Smooth muscle cell (in vitro differentiated cells): ENCODE results near the gene RCOR1. TPM values are rescaled to one million over a fixed set of nuclear protein-coding genes. Genes with fewer than 3 reads are reported as not detected.
"Not testable (repeated sequence)": the region's sequence is repeated elsewhere in the genome, so short reads cannot be mapped to it uniquely, and the experiment has no call there.

Source experiments
- DNase-seq: peaks from one replicate; lab custom pipeline; 2025; ENCODE audit not compliant: unreplicated experiment; lab: John Stamatoyannopoulos, UW
- H2AFZ ChIP-seq: fragments of 200-600 bp; sonication (generic); 2 replicates; pipeline ENCODE4 v1.6.0; 2016; ENCODE audit warnings: antibody characterized with exemption, low read depth, mild to moderate bottlenecking
- H3F3A ChIP-seq: fragments of 200-600 bp; sonication (generic); 2 replicates; pipeline ENCODE4 v1.6.0; 2017; ENCODE audit warnings: antibody characterized with exemption, low read depth
- H3K27ac ChIP-seq: fragments of 200-600 bp; sonication (generic); 2 replicates; pipeline ENCODE4 v1.5.1; 2016; ENCODE audit warnings: low read depth, mild to moderate bottlenecking
- H3K27me3 ChIP-seq: fragments of 200-600 bp; sonication (generic); 2 replicates; pipeline ENCODE4 v1.6.1; 2016; ENCODE audit warnings: low read depth, mild to moderate bottlenecking
- H3K36me3 ChIP-seq: fragments of 200-600 bp; sonication (generic); 2 replicates; pipeline ENCODE4 v1.5.1; 2016; ENCODE audit warnings: low read depth
- H3K4me1 ChIP-seq: fragments of 200-600 bp; sonication (generic); 2 replicates; pipeline ENCODE4 v1.5.1; 2016; ENCODE audit warnings: low read depth
- H3K4me2 ChIP-seq: fragments of 200-600 bp; sonication (generic); 2 replicates; pipeline ENCODE4 v1.6.0; 2016; ENCODE audit warnings: mild to moderate bottlenecking
- H3K4me3 ChIP-seq: fragments of 200-600 bp; sonication (generic); 2 replicates; pipeline ENCODE4 v1.5.1; 2016; ENCODE audit warnings: mild to moderate bottlenecking
- H3K79me2 ChIP-seq: fragments of 200-600 bp; sonication (generic); 2 replicates; pipeline ENCODE4 v1.6.0; 2016; ENCODE audit warnings: low read depth, mild to moderate bottlenecking
- H3K9ac ChIP-seq: fragments of 200-600 bp; sonication (generic); 2 replicates; pipeline ENCODE4 v1.6.0; 2016; ENCODE audit warnings: low read depth
- H3K9me3 ChIP-seq: fragments of 200-600 bp; sonication (generic); replicated peaks from 2 replicates; pipeline ENCODE4 v1.5.1; 2016; ENCODE audit warnings: low read depth
- H4K20me1 ChIP-seq: fragments of 200-600 bp; sonication (generic); 2 replicates; pipeline ENCODE4 v1.6.0; 2016; ENCODE audit warnings: low read depth
- CTCF ChIP-seq: fragments of 200-600 bp; sonication (generic); IDR thresholded peaks from 2 replicates; pipeline ENCODE4 v1.5.1; 2017; ENCODE audit warnings: borderline replicate concordance, mild to moderate bottlenecking, antibody characterized with exemption; ENCODE audit not compliant: insufficient read depth, poor library complexity, severe bottlenecking
- WGBS: methylation state at CpG from one replicate; pipeline ENCODE4 v1.1.7; 2016; ENCODE audit warnings: low lambda C conversion rate; 5-methylcytosine and 5-hydroxymethylcytosine counted together
- polyA plus RNA-seq: library from polyadenylated mRNA; unstranded; fragments of >200 nt; fragmentation: Nextera tagmentation; extraction: Ambion mirVana; gene quantifications from 2 replicates; pipeline ENCODE4 v1.2.1, GENCODE V29; 2016
- total RNA-seq: library from RNA; depleted of rRNA; stranded (reverse); fragments of >200 nt; gene quantifications from 2 replicates; pipeline ENCODE4 v1.2.3, GENCODE V29; 2014

The RCOR1 gene
- total and polyA plus RNA-seq, 2 experiments from 2014 or later: 4.4 to 29.3 TPM

GRCh38 chr14:102764220-102764671 is 171.8 kb downstream of the RCOR1 start:
- Histone ChIP-seq H3K9ac (no peak overlapping the region), H2AFZ (no peak overlapping the region), H3F3A (no peaks in the 10 kb centered on the region), H3K4me2 (no peak overlapping the region), H3K4me3 (no peak overlapping the region), H3K4me1 (no peaks in the 10 kb centered on the region), H3K9me3 (no peaks in the 10 kb centered on the region), H3K27me3 (no peaks in the 10 kb centered on the region), H3K27ac (peak overlapping the region; percentile 43), H3K36me3 (no peaks in the 10 kb centered on the region), H3K79me2 (no peaks in the 10 kb centered on the region), H4K20me1 (no peaks in the 10 kb centered on the region)
- no peak for TF ChIP-seq CTCF
- 84% methylated on average over 11 of the region's 11 CpGs for WGBS
- DNase-seq: no peak

- H3K36me3 ChIP-seq, H3K4me3 ChIP-seq, H3K27me3 ChIP-seq, DNase-seq, H3K9me3 ChIP-seq, H3K79me2 ChIP-seq, H3K9ac ChIP-seq, H3F3A ChIP-seq, H2AFZ ChIP-seq, H3K4me1 ChIP-seq, H4K20me1 ChIP-seq, H3K4me2 ChIP-seq, H3K27ac ChIP-seq: not testable (repeated sequence)
- 86% methylated on average over 8 of the region's 8 CpGs for WGBS
These were observed 173.3 kb downstream of the RCOR1 start for GRCh38 chr14:102765770-102766169.

GRCh38 chr14:102768223-102769048 is 176.0 kb downstream of the RCOR1 start:
- H3F3A ChIP-seq: no peaks in the 10 kb centered on the region
- H3K27ac ChIP-seq: no peak overlapping the region
- H4K20me1 ChIP-seq: no peaks in the 10 kb centered on the region
- no peaks in the 10 kb centered on the region for H3K36me3 ChIP-seq
- no peak overlapping the region for H3K4me3 ChIP-seq
- no peaks in the 10 kb centered on the region for H3K9me3 ChIP-seq
- TF ChIP-seq CTCF: no peak
- no peak overlapping the region for H3K4me2 ChIP-seq
- H3K4me1 ChIP-seq: no peaks in the 10 kb centered on the region
- no peak for DNase-seq
- WGBS: 91% methylated on average over 18 of the region's 19 CpGs
- H2AFZ ChIP-seq: no peak overlapping the region
- H3K27me3 ChIP-seq: no peaks in the 10 kb centered on the region
- no peaks in the 10 kb centered on the region for H3K79me2 ChIP-seq
- no peak overlapping the region for H3K9ac ChIP-seq

- H3K4me3 ChIP-seq: no peak overlapping the region
- H3K9me3 ChIP-seq: no peaks in the 10 kb centered on the region
- H3K27ac ChIP-seq: no peak overlapping the region
- H3K9ac ChIP-seq: no peak overlapping the region
- no peaks in the 10 kb centered on the region for H3K36me3 ChIP-seq
- no peaks in the 10 kb centered on the region for H3K27me3 ChIP-seq
- H3K4me2 ChIP-seq: no peak overlapping the region
- no peaks in the 10 kb centered on the region for H3K4me1 ChIP-seq
- no peaks in the 10 kb centered on the region for H3K79me2 ChIP-seq
- no peak for TF ChIP-seq CTCF
- no peak overlapping the region for H2AFZ ChIP-seq
- no peaks in the 10 kb centered on the region for H4K20me1 ChIP-seq
- 96% methylated on average over 4 of the region's 4 CpGs for WGBS
- H3F3A ChIP-seq: no peaks in the 10 kb centered on the region
- no peak for DNase-seq
These were observed 176.5 kb downstream of the RCOR1 start for GRCh38 chr14:102769049-102769327.
